Hippocampal formation (tissue), 2 donors: ENCODE measurements around the gene MINDY4B.

ENCODE experiments used
- DNase-seq, 2 donors: peaks; one replicate each; lab custom pipeline; 2025; lab: John Stamatoyannopoulos, UW

Gene MINDY4B

GRCh38 chr3:150905339-150905738 is at the start of gene MINDY4B:
TSS of gene MINDY4B (minus strand) at chr3:150905439. CDS start at chr3:150905439, 0 bp downstream.
- no peak for DNase-seq

GRCh38 chr3:150951923-150952322 is 46.7 kb upstream of the MINDY4B start:
- no peak for DNase-seq

GRCh38 chr3:150945226-150946032 is 40.2 kb upstream of the MINDY4B start:
- no peak for DNase-seq

GRCh38 chr3:150942221-150942620 is 37.0 kb upstream of the MINDY4B start:
- no peak for DNase-seq

GRCh38 chr3:150936693-150937092 is 31.5 kb upstream of the MINDY4B start:
- DNase-seq: no peak

GRCh38 chr3:150933473-150933995 is 28.3 kb upstream of the MINDY4B start:
- DNase-seq: no peak

- no peak for DNase-seq
These were observed 26.5 kb upstream of the MINDY4B start for GRCh38 chr3:150931745-150932144.

- no peak for DNase-seq
These were observed 25.6 kb upstream of the MINDY4B start for GRCh38 chr3:150930839-150931238.

GRCh38 chr3:150928234-150928633 is 23.0 kb upstream of the MINDY4B start:
- no peak for DNase-seq

GRCh38 chr3:150926328-150926727 is 21.1 kb upstream of the MINDY4B start:
- no peak for DNase-seq

- DNase-seq: no peak
These were observed 20.5 kb upstream of the MINDY4B start for GRCh38 chr3:150925751-150926201.

- DNase-seq: no peak
These were observed 17.4 kb upstream of the MINDY4B start for GRCh38 chr3:150922611-150923010.

GRCh38 chr3:150921209-150921608 is 16.0 kb upstream of the MINDY4B start:
- DNase-seq: no peak

- DNase-seq: no peak
These were observed 15.0 kb upstream of the MINDY4B start for GRCh38 chr3:150920236-150920635.

- no peak for DNase-seq
These were observed 12.7 kb upstream of the MINDY4B start for GRCh38 chr3:150917951-150918350.

GRCh38 chr3:150913133-150913922 is 8.1 kb upstream of the MINDY4B start:
- peak in 1 of 2 donors; percentile 14 for DNase-seq

GRCh38 chr3:150912501-150912900 is 7.3 kb upstream of the MINDY4B start:
- no peak for DNase-seq

GRCh38 chr3:150911771-150912170 is 6.5 kb upstream of the MINDY4B start:
- no peak for DNase-seq

GRCh38 chr3:150906461-150906860 is 1.2 kb upstream of the MINDY4B start:
- DNase-seq: no peak

- DNase-seq: no peak
These were observed 507 bp upstream of the MINDY4B start for GRCh38 chr3:150905746-150906145.

- no peak for DNase-seq
These were observed 2.3 kb downstream of the MINDY4B start for GRCh38 chr3:150902988-150903387.

GRCh38 chr3:150901793-150902192 is 3.4 kb downstream of the MINDY4B start:
- no peak for DNase-seq

- DNase-seq: no peak
These were observed 6.1 kb downstream of the MINDY4B start for GRCh38 chr3:150899141-150899540.
